SK-N-SH (cell line): ENCODE results near the gene SNX21. TPM values are rescaled to one million over a fixed set of nuclear protein-coding genes. Genes with fewer than 3 reads are reported as not detected.

Experiments
- CTCF ChIA-PET: fragments of 300-600, 350-600 bp; formaldehyde crosslinking; extraction: SDS; loops from one replicate; lab custom pipeline; 2021; lab: Yijun Ruan, JAX
- POLR2A ChIA-PET: fragments of 350-600 bp; sonication (Branson Sonifier 250); formaldehyde crosslinking; extraction: SDS; loops from one replicate; lab custom pipeline; 2020; ENCODE audit warnings: antibody characterized with exemption, inconsistent platforms; lab: Yijun Ruan, JAX
- DNase-seq: peaks from one replicate; pipeline ENCODE4 v3.0.0; 2012
- H2AFZ ChIP-seq: fragments of 200-600 bp; sonication (generic); 2 replicates; pipeline ENCODE4 v1.8.1; 2016; ENCODE audit warnings: antibody characterized with exemption, mild to moderate bottlenecking, low read depth
- H3F3A ChIP-seq: fragments of 200-600 bp; sonication (generic); replicated peaks from 2 replicates; pipeline ENCODE3; 2016; ENCODE audit warnings: antibody characterized with exemption, mild to moderate bottlenecking; ENCODE audit not compliant: insufficient read depth
- H3K27ac ChIP-seq, 2 experiments: fragments of 200-500 bp in 1 of 2; fragments of 200-600 bp in 1 of 2; sonication (Bioruptor generic) in 1 of 2; sonication (generic), shearing (Covaris generic) in 1 of 2; 2 replicates each; pipeline versions ENCODE4 v1.5.1 to v1.6.1; 2014 to 2016; ENCODE audit warnings: low read depth in 2 of 2, inconsistent platforms in 1 of 2, low read length in 1 of 2, mild to moderate bottlenecking in 1 of 2, mixed read lengths in 1 of 2
- H3K27me3 ChIP-seq: fragments of 200-600 bp; sonication (generic), shearing (Covaris generic); 2 replicates; pipeline ENCODE4 v1.6.1; 2016; ENCODE audit warnings: mixed run types; ENCODE audit not compliant: insufficient read depth
- H3K36me3 ChIP-seq, 2 experiments: fragments of 200-500 bp in 1 of 2; fragments of 200-600 bp in 1 of 2; sonication (Bioruptor generic) in 1 of 2; sonication (generic) in 1 of 2; replicated peaks in 1 of 2; 2 replicates each; pipeline versions ENCODE3 to v1.5.1; 2014 to 2016; ENCODE audit warnings: low read length in 1 of 2, mild to moderate bottlenecking in 1 of 2; ENCODE audit not compliant: insufficient read depth in 2 of 2, control insufficient read depth in 1 of 2
- H3K4me1 ChIP-seq, 2 experiments: fragments of 200-500 bp in 1 of 2; fragments of 200-600 bp in 1 of 2; sonication (Bioruptor generic) in 1 of 2; sonication (generic), shearing (Covaris generic) in 1 of 2; 2 replicates each; pipeline versions ENCODE4 v1.5.1 to v1.6.1; 2014 to 2016; ENCODE audit warnings: low read depth in 1 of 2, low read length in 1 of 2, mixed run types in 1 of 2; ENCODE audit not compliant: insufficient read depth in 2 of 2, control insufficient read depth in 1 of 2
- H3K4me2 ChIP-seq: fragments of 200-600 bp; sonication (generic), shearing (Covaris generic); 2 replicates; pipeline ENCODE4 v1.6.1; 2017; ENCODE audit warnings: mixed run types
- H3K4me3 ChIP-seq, 2 experiments: fragments of 200-500 bp in 1 of 2; fragments of 200-600 bp in 1 of 2; sonication (Bioruptor generic) in 1 of 2; sonication (generic), shearing (Covaris generic) in 1 of 2; 2 replicates each; pipeline versions ENCODE4 v1.5.1 to v1.8.1; 2014 to 2016; ENCODE audit warnings: low read depth in 2 of 2, inconsistent platforms in 1 of 2, low read length in 1 of 2, mild to moderate bottlenecking in 1 of 2, mixed read lengths in 1 of 2, moderate library complexity in 1 of 2
- H3K79me2 ChIP-seq: fragments of 200-600 bp; sonication (generic); 2 replicates; pipeline ENCODE4 v1.8.1; 2017; ENCODE audit warnings: mild to moderate bottlenecking; ENCODE audit not compliant: insufficient read depth
- H3K9ac ChIP-seq: fragments of 200-600 bp; sonication (generic); 2 replicates; pipeline ENCODE4 v1.6.1; 2017; ENCODE audit warnings: mixed run types
- H3K9me2 ChIP-seq: fragments of 200-600 bp; sonication (generic); 2 replicates; pipeline ENCODE4 v1.6.1; 2017; ENCODE audit warnings: mixed run types
- H3K9me3 ChIP-seq: fragments of 200-600 bp; sonication (generic); 2 replicates; pipeline ENCODE4 v1.6.1; 2017; ENCODE audit warnings: mixed run types, mild to moderate bottlenecking, moderate library complexity
- H4K20me1 ChIP-seq: fragments of 200-600 bp; sonication (generic); 2 replicates; pipeline ENCODE4 v1.6.1; 2017; ENCODE audit warnings: mild to moderate bottlenecking, mixed run types; ENCODE audit not compliant: insufficient read depth
- EZH2phosphoT487 ChIP-seq: fragments of 200-600 bp; sonication (generic); IDR thresholded peaks from 2 replicates; pipeline ENCODE4 v1.6.1; 2017; ENCODE audit warnings: low read depth, mixed run types, mild to moderate bottlenecking, antibody characterized with exemption, moderate library complexity, borderline replicate concordance
- GABPA ChIP-seq: IDR thresholded peaks from 2 replicates; pipeline ENCODE4 v1.4.0; 2012; ENCODE audit warnings: low read depth, mild to moderate bottlenecking
- IRF3 ChIP-seq: fragments of 150-350 bp; IDR thresholded peaks from 2 replicates; pipeline ENCODE4 v1.6.1; 2016; ENCODE audit warnings: mild to moderate bottlenecking, low read depth, low read length
- NFIC ChIP-seq: IDR thresholded peaks from 2 replicates; pipeline ENCODE4 v1.4.0; 2012; ENCODE audit warnings: borderline replicate concordance
- NRF1 ChIP-seq: IDR thresholded peaks from 2 replicates; pipeline ENCODE4 v1.6.1; 2012; ENCODE audit warnings: low read depth, mild to moderate bottlenecking, low read length
- PBX3 ChIP-seq: IDR thresholded peaks from 2 replicates; pipeline ENCODE4; 2012
- POLR2AphosphoS5 ChIP-seq: IDR thresholded peaks from 2 replicates; pipeline ENCODE4 v1.6.1; 2012; ENCODE audit warnings: low read depth, low read length
- RAD21 ChIP-seq: IDR thresholded peaks from 2 replicates; pipeline ENCODE4 v1.6.1; 2012; ENCODE audit warnings: mild to moderate bottlenecking, low read length
- SIN3A ChIP-seq: IDR thresholded peaks from 2 replicates; pipeline ENCODE4 v1.6.1; 2012; ENCODE audit warnings: low read depth, mild to moderate bottlenecking, low read length, moderate library complexity, borderline replicate concordance
- TAF1 ChIP-seq: IDR thresholded peaks from 2 replicates; pipeline ENCODE4 v1.6.1; 2012; ENCODE audit warnings: low read depth, mild to moderate bottlenecking, low read length, moderate library complexity, borderline replicate concordance
- TEAD4 ChIP-seq: IDR thresholded peaks from 2 replicates; pipeline ENCODE4 v1.4.0; 2012; ENCODE audit warnings: mild to moderate bottlenecking, borderline replicate concordance; ENCODE audit not compliant: insufficient read depth
- USF2 ChIP-seq: fragments of 150-350 bp; IDR thresholded peaks from 2 replicates; pipeline ENCODE4 v1.6.1; 2017; ENCODE audit warnings: antibody characterized with exemption, low read length, low read depth, borderline replicate concordance
- YY1 ChIP-seq: IDR thresholded peaks from 2 replicates; pipeline ENCODE4 v1.4.0; 2012; ENCODE audit warnings: low read depth, mild to moderate bottlenecking
- ZBTB33 ChIP-seq: IDR thresholded peaks from 2 replicates; pipeline ENCODE4 v1.4.0; 2012; ENCODE audit warnings: low read depth, borderline replicate concordance
- WGBS: methylation state at CpG from one replicate; pipeline ENCODE4 v1.1.6; 2017; ENCODE audit warnings: low lambda C conversion rate; 5-methylcytosine and 5-hydroxymethylcytosine counted together
- polyA plus RNA-seq, 3 experiments: library from polyadenylated mRNA; depleted of rRNA; stranded (reverse); fragments of >200 nt; gene quantifications; 2 replicates each; pipeline ENCODE4 v1.2.3, GENCODE V29; 2012

Gene SNX21
- polyA plus RNA-seq, 1 of the 3 experiments (the other 2 are of a cell fraction): 22.1 TPM

- Histone ChIP-seq H4K20me1 (no peaks in the 10 kb centered on the region), H3K36me3 (peaks cover 16 to 27% of the 10 kb centered on the region in 2 experiments), H3K27ac (no peak overlapping the region), H3K9me2 (no peaks in the 10 kb centered on the region), H3F3A (peaks cover 3% of the 10 kb centered on the region), H3K4me2 (no peak overlapping the region), H3K79me2 (peaks cover 18% of the 10 kb centered on the region; the same call in 1 of the 2 replicates), H2AFZ (no peak overlapping the region), H3K9me3 (no peaks in the 10 kb centered on the region), H3K4me1 (peaks cover 2 to 6% of the 10 kb centered on the region in 2 experiments; a peak in 2 of 4 replicates), H3K9ac (no peak overlapping the region), H3K4me3 (no peak overlapping the region), H3K27me3 (no peaks in the 10 kb centered on the region)
- POLR2A ChIA-PET: no interaction called here
- 89% methylated on average over 1 of the region's 1 CpG for WGBS
- TF ChIP-seq NFIC (no peak), EZH2phosphoT487 (no peak), TEAD4 (no peak), PBX3 (no peak), SIN3A (no peak), YY1 (no peak), NRF1 (no peak), ZBTB33 (no peak), TAF1 (no peak), USF2 (no peak), RAD21 (no peak), GABPA (no peak), POLR2AphosphoS5 (no peak), IRF3 (no peak)
- DNase-seq: no peak
- CTCF ChIA-PET: interaction anchor here (1.6 kb wide), 2 partner anchors 8 to 18 kb away, joined by 4 to 6 read pairs; no protein-coding TSS in a partner anchor
Measured at GRCh38 chr20:45850926-45851325, 17.3 kb downstream of the SNX21 start.
